HEK293 (cell line): ENCODE measurements around the gene KIF25.

Source experiments
- ZNF549 ChIP-seq: fragments of 450-650 bp; IDR thresholded peaks from 2 replicates; pipeline ENCODE4 v1.5.1; 2018; ENCODE audit warnings: missing biosample characterization, missing genetic modification characterization, mild to moderate bottlenecking, inconsistent platforms, moderate library complexity
- TF ChIP-seq, protein P1 (sequence below): fragments of 450-650 bp; formaldehyde crosslinking; IDR thresholded peaks from 2 replicates; pipeline ENCODE4 v1.5.1; 2016; ENCODE audit warnings: missing biosample characterization, missing genetic modification characterization

GRCh38 chr6:168062346-168063289 lies 65.1 kb downstream of the KIF25 start:
- TF ChIP-seq, protein P1, sequence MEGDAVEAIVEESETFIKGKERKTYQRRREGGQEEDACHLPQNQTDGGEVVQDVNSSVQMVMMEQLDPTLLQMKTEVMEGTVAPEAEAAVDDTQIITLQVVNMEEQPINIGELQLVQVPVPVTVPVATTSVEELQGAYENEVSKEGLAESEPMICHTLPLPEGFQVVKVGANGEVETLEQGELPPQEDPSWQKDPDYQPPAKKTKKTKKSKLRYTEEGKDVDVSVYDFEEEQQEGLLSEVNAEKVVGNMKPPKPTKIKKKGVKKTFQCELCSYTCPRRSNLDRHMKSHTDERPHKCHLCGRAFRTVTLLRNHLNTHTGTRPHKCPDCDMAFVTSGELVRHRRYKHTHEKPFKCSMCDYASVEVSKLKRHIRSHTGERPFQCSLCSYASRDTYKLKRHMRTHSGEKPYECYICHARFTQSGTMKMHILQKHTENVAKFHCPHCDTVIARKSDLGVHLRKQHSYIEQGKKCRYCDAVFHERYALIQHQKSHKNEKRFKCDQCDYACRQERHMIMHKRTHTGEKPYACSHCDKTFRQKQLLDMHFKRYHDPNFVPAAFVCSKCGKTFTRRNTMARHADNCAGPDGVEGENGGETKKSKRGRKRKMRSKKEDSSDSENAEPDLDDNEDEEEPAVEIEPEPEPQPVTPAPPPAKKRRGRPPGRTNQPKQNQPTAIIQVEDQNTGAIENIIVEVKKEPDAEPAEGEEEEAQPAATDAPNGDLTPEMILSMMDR (tag by site-specific recombination) = no peak
- TF ChIP-seq ZNF549 (tag by site-specific recombination) = no peak
